Myocyte (in vitro differentiated cells): ENCODE measurements around the gene SLAMF1. TPM values are rescaled to one million over a fixed set of nuclear protein-coding genes. Genes with fewer than 3 reads are reported as not detected.
A peak's percentile ranks its signal among the peaks of the same experiment; 100 is the strongest.
"Not testable (repeated sequence)": the region's sequence is repeated elsewhere in the genome, so short reads cannot be mapped to it uniquely, and the experiment has no call there.

Experiments
- DNase-seq: peaks from one replicate; pipeline ENCODE4 v3.0.0-alpha.2; 2012; ENCODE audit warnings: low read depth
- total RNA-seq: library from RNA; depleted of rRNA; stranded (reverse); fragments of >200 nt; gene quantifications from 2 replicates; pipeline ENCODE4 v1.2.3, GENCODE V29; 2014

SLAMF1 gene
- total RNA-seq, 1 donor from 2014 or later: not detected

- DNase-seq: peak; percentile 63
These were observed 39.7 kb downstream of the SLAMF1 start for GRCh38 chr1:160607011-160607671.

GRCh38 chr1:160606611-160607010 lies 40.2 kb downstream of the SLAMF1 start:
- DNase-seq: no peak

GRCh38 chr1:160605792-160606479 lies 40.9 kb downstream of the SLAMF1 start:
- DNase-seq: no peak

- DNase-seq: no peak
These were observed 41.6 kb downstream of the SLAMF1 start for GRCh38 chr1:160605205-160605604.

- DNase-seq: no peak
These were observed 49.1 kb downstream of the SLAMF1 start for GRCh38 chr1:160597705-160598104.

- no peak for DNase-seq
These were observed 49.8 kb downstream of the SLAMF1 start for GRCh38 chr1:160597051-160597450.

GRCh38 chr1:160590488-160590887 lies 56.4 kb downstream of the SLAMF1 start:
- no peak for DNase-seq

- no peak for DNase-seq
These were observed 58.4 kb downstream of the SLAMF1 start for GRCh38 chr1:160588468-160588867.

GRCh38 chr1:160584784-160585183 lies 62.1 kb downstream of the SLAMF1 start:
- DNase-seq: no peak

GRCh38 chr1:160582976-160583375 lies 63.9 kb downstream of the SLAMF1 start:
- DNase-seq: not testable (repeated sequence)

- no peak for DNase-seq
These were observed 64.9 kb downstream of the SLAMF1 start for GRCh38 chr1:160581961-160582360.

GRCh38 chr1:160580221-160580812 lies 66.5 kb downstream of the SLAMF1 start:
- no peak for DNase-seq

- DNase-seq: no peak
These were observed 67.6 kb downstream of the SLAMF1 start, which contains the start of gene CD84 for GRCh38 chr1:160579216-160579701. Gene CD84 (minus strand): TSS chr1:160579496. CDS start chr1:160579437, 59 bp downstream.

GRCh38 chr1:160578525-160579191 lies 68.2 kb downstream of the SLAMF1 start:
- DNase-seq: no peak

GRCh38 chr1:160578175-160578524 lies 68.7 kb downstream of the SLAMF1 start:
- DNase-seq: no peak

- DNase-seq: no peak
These were observed 69.2 kb downstream of the SLAMF1 start for GRCh38 chr1:160577671-160578070.

GRCh38 chr1:160576884-160577283 lies 70.0 kb downstream of the SLAMF1 start:
- no peak for DNase-seq

GRCh38 chr1:160576390-160576789 lies 70.5 kb downstream of the SLAMF1 start:
- no peak for DNase-seq

GRCh38 chr1:160575112-160575664 lies 71.7 kb downstream of the SLAMF1 start:
- no peak for DNase-seq

- DNase-seq: no peak
These were observed 76.0 kb downstream of the SLAMF1 start for GRCh38 chr1:160570840-160571239.

GRCh38 chr1:160569806-160570205 lies 77.0 kb downstream of the SLAMF1 start:
- no peak for DNase-seq
